ENCODE measurements around the gene MLST8.

GRCh38 chr16:2173916-2174315, 31.3 kb upstream of the MLST8 start:
- TF ChIP-seq GATA2 (IDR thresholded peaks at IDR 0.05; ENCODE audit: low read depth, low read length): no peak
- TF ChIP-seq GATA3 (IDR thresholded peaks at IDR 0.05; ENCODE audit: low read depth, low read length): no peak
